ENCODE data around the gene SH3BGR.
"Not testable (repeated sequence)": the region's sequence is repeated elsewhere in the genome, so short reads cannot be mapped to it uniquely, and the experiment has no call there.

Gene SH3BGR

GRCh38 chr21:39451332-39452206, at the start of gene SH3BGR:
SH3BGR (plus strand) TSS chr21:39451970; CDS start chr21:39452097, 127 bp downstream.
- DNase-seq (ENCODE audit: low read depth in 2 of 2), result no peak

DNA sequence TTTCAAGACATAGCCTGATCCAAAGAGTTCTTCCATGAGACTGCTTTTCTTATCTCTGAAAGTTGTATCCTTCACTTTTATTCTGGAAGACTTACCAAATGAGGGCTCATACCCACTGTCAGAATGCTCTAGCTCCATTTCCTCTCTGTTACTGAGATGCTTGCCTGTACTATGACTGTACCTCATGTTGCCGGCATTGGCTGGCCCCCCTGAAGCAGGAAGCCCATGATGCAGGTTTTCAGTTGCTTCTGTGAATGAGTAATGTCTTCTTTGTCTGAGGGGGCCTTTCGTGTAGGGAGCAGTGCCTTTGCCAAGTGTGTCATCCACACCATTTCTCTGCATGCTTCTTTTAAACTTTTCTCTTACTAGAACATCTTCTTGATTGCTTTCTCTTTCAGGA, 45.7 kb upstream of the SH3BGR start:
- DNase-seq (ENCODE audit: low read depth in 2 of 2), result no peak

GRCh38 chr21:39419204-39419603, 32.6 kb upstream of the SH3BGR start:
- DNase-seq (ENCODE audit: low read depth in 2 of 2), result not testable (repeated sequence)

DNA sequence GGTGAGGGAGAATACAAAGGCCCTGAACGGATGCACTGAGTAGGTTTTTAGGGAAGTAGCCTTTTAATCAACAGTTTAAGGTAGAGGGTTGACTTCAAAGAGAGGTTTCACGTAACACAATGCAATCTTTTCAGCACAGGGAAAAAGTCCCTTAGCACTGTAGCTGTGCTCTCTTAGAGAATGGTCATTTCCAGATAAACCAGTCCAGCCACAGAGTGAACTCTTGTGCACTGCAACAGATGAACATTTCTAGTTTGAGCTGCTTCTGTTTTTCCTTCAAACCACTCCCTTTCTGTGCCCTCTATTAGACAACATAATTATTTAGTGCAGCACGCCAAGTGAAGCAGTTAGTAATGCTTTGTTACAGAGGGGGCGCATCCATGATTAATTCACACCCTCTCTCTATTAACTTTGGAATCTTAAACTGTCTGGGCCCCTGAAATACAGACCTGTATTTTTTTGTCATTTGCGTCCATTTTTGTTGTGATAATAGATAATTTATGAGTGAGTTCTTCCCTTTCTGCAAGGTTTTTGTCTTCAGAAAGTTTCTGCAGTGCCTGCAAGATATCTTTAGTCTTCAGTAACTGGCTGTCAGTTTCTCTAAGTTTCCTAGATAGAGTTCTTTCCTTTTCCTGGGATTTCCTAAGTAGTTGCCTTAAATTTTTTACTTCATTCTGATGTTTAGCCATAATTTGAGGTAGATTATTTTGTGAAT, 29.1 kb upstream of the SH3BGR start:
- DNase-seq (ENCODE audit: low read depth in 2 of 2), result no peak

DNA sequence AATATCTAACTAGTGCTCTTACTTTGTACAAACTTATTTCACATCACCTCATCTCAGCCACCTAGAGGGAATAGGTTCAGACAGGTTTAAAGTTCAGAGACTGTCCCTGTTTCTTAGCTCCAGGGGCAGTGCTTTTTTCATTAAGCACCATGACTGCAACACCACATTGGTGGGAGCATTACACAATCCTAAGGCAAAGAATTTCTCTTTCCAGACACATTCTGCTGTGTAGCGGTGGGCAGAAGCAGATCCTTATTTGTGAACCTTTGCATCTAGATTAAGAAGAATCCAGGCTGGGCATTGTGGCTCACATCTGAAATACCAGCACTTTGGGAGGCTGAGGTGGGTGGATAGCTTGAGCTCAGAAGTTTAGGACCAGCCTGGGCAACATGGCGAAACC, 22.3 kb upstream of the SH3BGR start:
- no peak for DNase-seq (ENCODE audit: low read depth in 2 of 2)

GRCh38 chr21:39430016-39430415, 21.8 kb upstream of the SH3BGR start:
- no peak for DNase-seq (ENCODE audit: low read depth in 2 of 2)

- no peak for DNase-seq (ENCODE audit: low read depth in 2 of 2)
Measured at GRCh38 chr21:39430457-39430856, 21.3 kb upstream of the SH3BGR start.

- DNase-seq (ENCODE audit: low read depth in 2 of 2), result no peak
Measured at GRCh38 chr21:39430954-39431353, 20.8 kb upstream of the SH3BGR start.

DNA sequence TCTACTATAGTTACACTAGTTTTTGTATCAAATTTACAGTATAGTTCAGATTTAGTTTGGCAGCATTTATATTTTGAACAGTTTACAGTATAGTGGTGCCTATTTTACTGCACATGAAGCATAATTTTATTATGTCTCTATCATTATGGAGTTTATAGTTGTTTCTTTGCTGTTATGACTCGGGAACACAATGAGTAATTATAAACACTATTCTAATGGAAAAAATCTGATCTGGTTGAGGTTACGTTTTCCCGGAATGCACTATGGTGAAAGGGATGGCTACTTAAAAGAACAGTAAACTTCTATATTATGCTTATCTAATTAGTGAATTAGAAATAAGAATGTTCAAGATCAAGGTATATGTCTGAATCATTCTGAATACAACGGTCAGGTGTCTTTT, 16.8 kb upstream of the SH3BGR start:
- no peak for DNase-seq (ENCODE audit: low read depth in 2 of 2)

GRCh38 chr21:39439232-39439631, 12.5 kb upstream of the SH3BGR start:
- no peak for DNase-seq (ENCODE audit: low read depth in 2 of 2)

DNA sequence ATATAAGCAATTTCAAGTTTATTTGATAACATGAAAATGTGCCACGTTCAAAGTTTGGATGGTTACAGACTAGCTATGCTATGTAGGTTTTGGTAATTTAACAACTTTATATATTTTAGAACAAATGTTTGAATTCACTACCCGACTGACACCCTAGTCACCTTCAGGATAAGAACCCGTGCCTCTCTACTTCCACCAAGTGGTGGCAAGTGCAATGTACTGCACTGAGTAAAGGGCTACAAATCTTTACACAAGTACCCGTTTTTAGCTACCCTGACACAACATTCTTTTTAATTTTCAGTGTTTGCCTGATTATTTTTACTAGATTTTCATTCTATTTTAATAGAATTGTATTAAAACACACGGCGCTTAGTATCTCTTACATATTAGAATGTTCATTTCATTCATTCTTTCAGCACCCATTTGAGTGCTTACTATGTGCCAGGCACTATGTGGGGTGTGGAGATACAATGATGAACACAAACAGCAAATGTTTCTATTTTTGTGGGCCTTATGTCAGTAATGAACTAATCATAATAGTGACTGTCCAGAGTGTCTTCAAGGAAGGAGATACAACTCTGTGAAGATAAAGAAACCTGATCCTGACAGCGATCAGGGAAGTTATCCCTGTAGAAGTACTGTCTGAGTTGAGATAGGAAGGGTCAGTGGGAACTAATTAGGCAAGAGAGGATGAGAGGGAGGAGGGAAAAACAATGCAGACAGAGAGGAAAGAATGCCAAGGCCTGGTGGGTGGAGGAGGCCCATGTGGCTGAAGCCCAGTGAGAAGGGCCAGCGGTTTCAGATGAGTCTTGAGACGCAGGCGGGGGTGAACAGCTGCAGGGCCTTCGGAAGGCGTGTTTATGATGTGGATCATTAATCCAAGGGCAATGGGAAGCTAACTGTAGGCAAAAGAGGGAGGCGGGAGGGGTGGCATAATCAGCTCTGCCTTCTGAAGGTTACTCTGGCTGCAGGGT, 10.0 kb upstream of the SH3BGR start:
- peak in 1 of 2 donors; percentile 8 for DNase-seq (ENCODE audit: low read depth in 2 of 2)

DNA sequence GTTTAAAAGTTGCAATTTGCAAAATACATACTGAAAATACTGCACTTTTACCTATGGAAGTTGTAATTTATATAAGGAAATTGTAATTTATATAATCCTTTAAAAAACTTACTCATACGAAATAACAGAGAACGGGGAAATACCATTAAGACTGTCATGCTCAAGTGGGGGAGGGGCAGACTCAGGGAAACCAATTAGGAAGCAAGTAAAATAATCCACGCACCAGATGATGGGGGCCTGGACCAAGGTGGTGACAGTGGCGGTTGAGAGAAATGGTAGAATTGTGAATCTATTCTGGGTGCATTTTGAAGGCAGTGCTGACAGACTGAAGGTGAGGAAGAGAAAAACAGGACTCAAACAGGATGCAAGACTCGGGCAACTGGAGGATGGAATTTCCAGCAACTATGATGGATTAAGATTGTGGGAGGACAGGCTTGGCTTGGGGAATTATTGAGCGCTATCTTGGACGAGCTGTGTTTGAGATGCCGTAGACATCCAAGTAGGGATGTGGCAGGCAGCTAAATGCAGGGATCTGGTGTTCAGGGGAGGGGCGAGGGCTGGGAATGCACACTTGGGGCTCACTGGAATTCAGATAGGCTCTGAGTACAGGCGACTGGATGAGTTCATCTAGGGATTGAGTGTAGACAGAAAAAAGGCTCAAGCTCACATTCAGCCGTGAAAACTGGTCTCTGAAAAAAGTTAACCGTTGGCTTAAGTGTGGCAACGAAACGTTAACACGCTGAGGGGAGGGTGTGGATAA, 7.2 kb upstream of the SH3BGR start:
- no peak for DNase-seq (ENCODE audit: low read depth in 2 of 2)

DNA sequence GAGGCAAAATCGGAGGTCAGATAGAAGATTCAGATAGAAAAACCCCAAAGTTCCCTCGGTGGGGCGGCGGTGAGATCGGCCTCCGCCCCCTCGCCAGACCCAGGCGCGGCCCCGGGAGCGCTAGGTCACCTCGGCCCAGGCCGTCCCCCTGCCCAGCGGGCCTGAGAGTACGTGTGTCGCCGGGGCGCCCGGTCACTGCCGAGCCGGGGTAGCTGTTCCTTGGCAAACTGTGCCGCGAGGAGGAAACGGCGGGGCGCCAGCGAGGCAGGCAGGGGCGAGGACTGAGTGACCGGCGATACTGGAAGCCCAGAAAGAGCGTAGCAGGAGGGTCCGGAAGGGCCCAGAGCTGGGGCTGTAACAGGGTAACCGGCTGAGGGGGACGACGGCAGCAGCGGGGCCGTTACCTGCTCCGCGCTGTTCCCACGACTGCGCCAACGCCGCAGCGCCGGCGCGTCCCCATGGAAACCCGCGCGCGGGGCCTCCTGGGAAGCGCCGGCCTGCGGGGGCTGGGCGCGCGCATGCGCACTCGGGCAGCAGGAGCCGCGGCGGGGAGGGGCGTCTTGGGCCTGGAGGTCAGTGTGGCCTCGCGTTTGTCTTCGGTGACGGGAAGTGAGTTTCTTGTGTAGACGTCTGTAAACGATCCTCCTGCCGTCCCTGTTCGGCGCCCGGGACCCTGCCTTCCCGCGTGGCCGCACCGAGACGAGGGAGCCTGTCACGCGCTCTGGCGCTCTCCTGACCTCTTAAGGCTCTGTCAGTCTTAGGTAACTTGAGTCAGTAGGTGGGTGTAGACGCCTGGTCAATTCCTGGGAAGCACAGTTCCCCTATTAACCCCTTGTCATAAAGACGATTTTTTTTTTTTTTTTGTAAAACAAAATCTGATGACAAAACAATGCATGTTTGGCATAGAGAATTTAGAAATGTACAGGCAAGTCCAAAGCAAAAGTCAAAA, 6.2 kb upstream of the SH3BGR start, which contains the start of gene LCA5L:
Gene LCA5L (minus strand): TSS at position 458 of the 949 bp plus-strand sequence. CDS start 17,285 bp downstream, outside the sequence.
- DNase-seq (ENCODE audit: low read depth in 2 of 2), result peak; percentile 86 to 90

- no peak for DNase-seq (ENCODE audit: low read depth in 2 of 2)
Measured at GRCh38 chr21:39447264-39447663, 4.5 kb upstream of the SH3BGR start.

- no peak for DNase-seq (ENCODE audit: low read depth in 2 of 2)
Measured at GRCh38 chr21:39452207-39452969, 618 bp downstream of the SH3BGR start.

DNA sequence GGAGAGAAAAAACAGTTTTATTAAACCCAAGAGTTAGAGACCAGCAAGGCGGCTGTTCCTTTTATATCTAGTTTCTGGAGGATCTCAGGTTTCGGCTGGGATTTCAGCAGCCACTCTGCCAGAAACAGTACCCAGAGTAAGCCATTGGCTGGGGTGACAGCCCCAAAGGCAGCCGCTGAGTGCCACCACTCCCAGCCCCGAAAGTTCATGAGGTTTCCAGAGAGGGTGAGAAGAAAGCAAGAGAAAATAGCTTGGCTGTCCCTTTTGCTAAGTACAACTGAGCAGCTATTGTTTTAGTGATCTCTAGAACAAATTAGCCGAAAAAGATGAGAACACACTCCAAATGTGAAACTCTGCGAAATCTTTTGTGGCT, 1.2 kb downstream of the SH3BGR start:
- DNase-seq (ENCODE audit: low read depth in 2 of 2), result no peak

GRCh38 chr21:39453571-39454179, 1.9 kb downstream of the SH3BGR start:
- DNase-seq (ENCODE audit: low read depth in 2 of 2), result no peak

GRCh38 chr21:39454949-39455668, 3.3 kb downstream of the SH3BGR start:
- DNase-seq (ENCODE audit: low read depth in 2 of 2), result no peak
